ENCODE measurements around the gene DNAJB8.

The DNAJB8 gene

GRCh38 chr3:128422762-128423524 is 43.7 kb downstream of the DNAJB8 start:
- Histone ChIP-seq H3K23ac (ENCODE audit: low read length in 2 of 2) (no peak overlapping the region), H4K91ac (ENCODE audit: low read length) (no peak overlapping the region), H3K4me1 (ENCODE audit: control insufficient read depth, insufficient read depth, low read depth, low read length) (peaks cover 13% of the 10 kb centered on the region), H3K27ac (ENCODE audit: low read length, poor library complexity, severe bottlenecking) (no peak overlapping the region), H3K79me1 (replicated peaks; ENCODE audit: low read length, poor library complexity, severe bottlenecking) (no peaks in the 10 kb centered on the region), H4K8ac (ENCODE audit: low read length) (no peak overlapping the region), H2BK15ac (ENCODE audit: low read depth, poor library complexity, severe bottlenecking) (no peak overlapping the region), H2AK5ac (ENCODE audit: low read length, severe bottlenecking) (no peak overlapping the region), H3K4me3 (ENCODE audit: insufficient read depth in 1 of 2, low read depth in 1 of 2, low read length in 2 of 2) (no peak overlapping the region), H2AFZ (ENCODE audit: low read depth, low read length) (no peak overlapping the region), H3K4me2 (ENCODE audit: low read length, poor library complexity, severe bottlenecking) (no peak overlapping the region), H3K27me3 (ENCODE audit: control insufficient read depth in 1 of 2, insufficient read depth in 1 of 2, low read length in 2 of 2) (peaks cover 28 to 93% of the 10 kb centered on the region in 2 experiments), H2BK120ac (ENCODE audit: low read depth, low read length) (no peak overlapping the region), H3K36me3 (ENCODE audit: control insufficient read depth in 1 of 2, insufficient read depth in 2 of 2, low read depth in 1 of 2, low read length in 2 of 2) (no peaks in the 10 kb centered on the region), H3K4ac (ENCODE audit: low read depth in 1 of 2, low read length in 2 of 2) (no peak overlapping the region), H3K9me3 (ENCODE audit: control insufficient read depth, low read length) (no peaks in the 10 kb centered on the region), H2BK12ac (ENCODE audit: low read length in 2 of 2) (no peak overlapping the region), H3K14ac (ENCODE audit: low read length in 2 of 2) (peak overlapping the region in 1 of 2 experiments; percentile 77), H2BK5ac (ENCODE audit: low read depth, low read length, poor library complexity, severe bottlenecking) (no peak overlapping the region), H3K18ac (ENCODE audit: low read depth in 1 of 2, low read length in 2 of 2) (no peak overlapping the region), H3K9ac (ENCODE audit: low read length) (no peak overlapping the region)
- DNase-seq: no peak
- 91% methylated on average over 3 of the region's 3 CpGs for WGBS

- Histone ChIP-seq H2AFZ (ENCODE audit: low read depth, low read length) (no peak overlapping the region), H3K4me2 (ENCODE audit: low read length, poor library complexity, severe bottlenecking) (no peak overlapping the region), H3K14ac (ENCODE audit: low read length in 2 of 2) (no peak overlapping the region), H3K27me3 (ENCODE audit: control insufficient read depth in 1 of 2, insufficient read depth in 1 of 2, low read length in 2 of 2) (peaks cover 23 to 91% of the 10 kb centered on the region in 2 experiments), H3K23ac (ENCODE audit: low read length in 2 of 2) (no peak overlapping the region), H3K4me3 (ENCODE audit: insufficient read depth in 1 of 2, low read depth in 1 of 2, low read length in 2 of 2) (no peak overlapping the region), H3K4me1 (ENCODE audit: control insufficient read depth, insufficient read depth, low read depth, low read length) (peaks cover 19% of the 10 kb centered on the region), H3K36me3 (ENCODE audit: control insufficient read depth in 1 of 2, insufficient read depth in 2 of 2, low read depth in 1 of 2, low read length in 2 of 2) (no peaks in the 10 kb centered on the region), H3K4ac (ENCODE audit: low read depth in 1 of 2, low read length in 2 of 2) (no peak overlapping the region), H3K79me1 (replicated peaks; ENCODE audit: low read length, poor library complexity, severe bottlenecking) (no peaks in the 10 kb centered on the region), H2BK120ac (ENCODE audit: low read depth, low read length) (no peak overlapping the region), H2AK5ac (ENCODE audit: low read length, severe bottlenecking) (no peak overlapping the region), H3K18ac (ENCODE audit: low read depth in 1 of 2, low read length in 2 of 2) (no peak overlapping the region), H3K27ac (ENCODE audit: low read length, poor library complexity, severe bottlenecking) (no peak overlapping the region), H2BK15ac (ENCODE audit: low read depth, poor library complexity, severe bottlenecking) (no peak overlapping the region), H3K9me3 (ENCODE audit: control insufficient read depth, low read length) (no peaks in the 10 kb centered on the region), H4K8ac (ENCODE audit: low read length) (no peak overlapping the region), H3K9ac (ENCODE audit: low read length) (no peak overlapping the region), H2BK12ac (ENCODE audit: low read length in 2 of 2) (no peak overlapping the region), H2BK5ac (ENCODE audit: low read depth, low read length, poor library complexity, severe bottlenecking) (no peak overlapping the region), H4K91ac (ENCODE audit: low read length) (no peak overlapping the region)
- WGBS: 83% methylated on average over 7 of the region's 7 CpGs
- no peak for DNase-seq
These were observed 44.7 kb downstream of the DNAJB8 start for GRCh38 chr3:128421966-128422365.

GRCh38 chr3:128421439-128421836 is 45.3 kb downstream of the DNAJB8 start:
- H3K9me3 ChIP-seq (ENCODE audit: control insufficient read depth, low read length): no peaks in the 10 kb centered on the region
- no peak overlapping the region for H2AK5ac ChIP-seq (ENCODE audit: low read length, severe bottlenecking)
- WGBS: 84% methylated on average over 11 of the region's 11 CpGs
- no peak overlapping the region for H2BK5ac ChIP-seq (ENCODE audit: low read depth, low read length, poor library complexity, severe bottlenecking)
- peaks cover 18 to 90% of the 10 kb centered on the region in 2 experiments for H3K27me3 ChIP-seq (ENCODE audit: control insufficient read depth in 1 of 2, insufficient read depth in 1 of 2, low read length in 2 of 2)
- no peak overlapping the region for H3K4ac ChIP-seq (ENCODE audit: low read depth in 1 of 2, low read length in 2 of 2)
- H3K18ac ChIP-seq (ENCODE audit: low read depth in 1 of 2, low read length in 2 of 2): no peak overlapping the region
- no peak overlapping the region for H3K4me3 ChIP-seq (ENCODE audit: insufficient read depth in 1 of 2, low read depth in 1 of 2, low read length in 2 of 2)
- H3K4me1 ChIP-seq (ENCODE audit: control insufficient read depth, insufficient read depth, low read depth, low read length): peaks cover 22% of the 10 kb centered on the region
- peak overlapping the region; percentile 20 for H2BK15ac ChIP-seq (ENCODE audit: low read depth, poor library complexity, severe bottlenecking)
- H2AFZ ChIP-seq (ENCODE audit: low read depth, low read length): no peak overlapping the region
- H3K14ac ChIP-seq (ENCODE audit: low read length in 2 of 2): no peak overlapping the region
- no peak overlapping the region for H2BK120ac ChIP-seq (ENCODE audit: low read depth, low read length)
- no peak overlapping the region for H3K9ac ChIP-seq (ENCODE audit: low read length)
- no peak for DNase-seq
- no peak overlapping the region for H4K91ac ChIP-seq (ENCODE audit: low read length)
- no peak overlapping the region for H3K27ac ChIP-seq (ENCODE audit: low read length, poor library complexity, severe bottlenecking)
- no peak overlapping the region for H3K4me2 ChIP-seq (ENCODE audit: low read length, poor library complexity, severe bottlenecking)
- no peak overlapping the region for H3K23ac ChIP-seq (ENCODE audit: low read length in 2 of 2)
- no peak overlapping the region for H2BK12ac ChIP-seq (ENCODE audit: low read length in 2 of 2)
- H3K79me1 ChIP-seq (replicated peaks; ENCODE audit: low read length, poor library complexity, severe bottlenecking): no peaks in the 10 kb centered on the region
- H3K36me3 ChIP-seq (ENCODE audit: control insufficient read depth in 1 of 2, insufficient read depth in 2 of 2, low read depth in 1 of 2, low read length in 2 of 2): no peaks in the 10 kb centered on the region
- H4K8ac ChIP-seq (ENCODE audit: low read length): no peak overlapping the region

- no peak overlapping the region for H3K23ac ChIP-seq (ENCODE audit: low read length in 2 of 2)
- 93% methylated on average over 12 of the region's 12 CpGs for WGBS
- no peak overlapping the region for H2AK5ac ChIP-seq (ENCODE audit: low read length, severe bottlenecking)
- H3K4me3 ChIP-seq (ENCODE audit: insufficient read depth in 1 of 2, low read depth in 1 of 2, low read length in 2 of 2): no peak overlapping the region
- no peak overlapping the region for H4K91ac ChIP-seq (ENCODE audit: low read length)
- no peak overlapping the region for H4K8ac ChIP-seq (ENCODE audit: low read length)
- H3K27me3 ChIP-seq (ENCODE audit: control insufficient read depth in 1 of 2, insufficient read depth in 1 of 2, low read length in 2 of 2): peaks cover 15 to 87% of the 10 kb centered on the region in 2 experiments
- H3K14ac ChIP-seq (ENCODE audit: low read length in 2 of 2): peak overlapping the region in 1 of 2 experiments; percentile 35
- H3K4ac ChIP-seq (ENCODE audit: low read depth in 1 of 2, low read length in 2 of 2): no peak overlapping the region
- no peaks in the 10 kb centered on the region for H3K9me3 ChIP-seq (ENCODE audit: control insufficient read depth, low read length)
- no peak overlapping the region for H2BK120ac ChIP-seq (ENCODE audit: low read depth, low read length)
- H3K79me1 ChIP-seq (replicated peaks; ENCODE audit: low read length, poor library complexity, severe bottlenecking): no peaks in the 10 kb centered on the region
- H3K4me2 ChIP-seq (ENCODE audit: low read length, poor library complexity, severe bottlenecking): no peak overlapping the region
- H2AFZ ChIP-seq (ENCODE audit: low read depth, low read length): no peak overlapping the region
- no peak overlapping the region for H2BK5ac ChIP-seq (ENCODE audit: low read depth, low read length, poor library complexity, severe bottlenecking)
- no peaks in the 10 kb centered on the region for H3K36me3 ChIP-seq (ENCODE audit: control insufficient read depth in 1 of 2, insufficient read depth in 2 of 2, low read depth in 1 of 2, low read length in 2 of 2)
- no peak for DNase-seq
- no peak overlapping the region for H3K9ac ChIP-seq (ENCODE audit: low read length)
- no peak overlapping the region for H3K18ac ChIP-seq (ENCODE audit: low read depth in 1 of 2, low read length in 2 of 2)
- no peak overlapping the region for H2BK15ac ChIP-seq (ENCODE audit: low read depth, poor library complexity, severe bottlenecking)
- peaks cover 21% of the 10 kb centered on the region for H3K4me1 ChIP-seq (ENCODE audit: control insufficient read depth, insufficient read depth, low read depth, low read length)
- H3K27ac ChIP-seq (ENCODE audit: low read length, poor library complexity, severe bottlenecking): no peak overlapping the region
- H2BK12ac ChIP-seq (ENCODE audit: low read length in 2 of 2): peak overlapping the region in 1 of 2 experiments; percentile 42
These were observed 45.8 kb downstream of the DNAJB8 start for GRCh38 chr3:128420720-128421438.
